LNCAP (cell line): Measurements from ENCODE around the gene CAMTA1.

ENCODE experiments used
- CTCF ChIP-seq: fragments of 450-650 bp; IDR thresholded peaks from 2 replicates; pipeline ENCODE4 v1.5.1; 2017; ENCODE audit warnings: mild to moderate bottlenecking

The CAMTA1 gene

GRCh38 chr1:7070389-7071029, 285.3 kb downstream of the CAMTA1 start:
- TF ChIP-seq CTCF, result peak; percentile 92

GRCh38 chr1:7076117-7076516, 290.9 kb downstream of the CAMTA1 start:
- TF ChIP-seq CTCF, result no peak

GRCh38 chr1:7076572-7076971, 291.3 kb downstream of the CAMTA1 start:
- TF ChIP-seq CTCF, result no peak

GRCh38 chr1:7077136-7077535, 291.9 kb downstream of the CAMTA1 start:
- no peak for TF ChIP-seq CTCF

- no peak for TF ChIP-seq CTCF
Observed at GRCh38 chr1:7077970-7078369, 292.7 kb downstream of the CAMTA1 start.

- no peak for TF ChIP-seq CTCF
Observed at GRCh38 chr1:7079637-7080036, 294.4 kb downstream of the CAMTA1 start.

- TF ChIP-seq CTCF, result no peak
Observed at GRCh38 chr1:7084232-7084894, 299.1 kb downstream of the CAMTA1 start.
